Measurements from ENCODE around the gene GLT6D1.
"Not testable (repeated sequence)": the region's sequence is repeated elsewhere in the genome, so short reads cannot be mapped to it uniquely, and the experiment has no call there.

GLT6D1 gene

GRCh38 chr9:135665795-135666189, 26.5 kb upstream of the GLT6D1 start:
- H3K4me3 ChIP-seq (ENCODE audit: low read depth, low read length) = no peak overlapping the region

- no peak overlapping the region for H3K4me3 ChIP-seq (ENCODE audit: low read depth, low read length)
Measured at GRCh38 chr9:135664801-135665794, 25.8 kb upstream of the GLT6D1 start.

DNA sequence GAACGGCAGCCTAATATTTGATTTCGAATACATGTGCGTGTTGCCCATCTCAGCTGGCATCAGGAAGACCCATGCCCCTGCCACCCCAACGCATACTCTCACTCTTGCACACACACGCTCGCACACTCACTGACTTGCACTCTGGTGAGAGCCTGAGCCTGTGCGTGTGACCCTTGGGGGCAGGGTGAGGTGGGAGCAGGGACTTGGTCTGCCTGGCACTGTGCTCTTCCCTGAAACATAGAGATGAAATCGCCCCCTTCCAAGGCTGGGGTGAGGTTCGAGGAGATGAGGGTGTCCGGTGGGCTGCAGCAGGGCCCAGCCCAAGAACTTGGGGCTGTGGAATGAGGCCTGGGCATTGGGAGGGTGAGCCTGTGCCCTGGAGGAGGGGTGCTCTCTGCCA, 24.9 kb upstream of the GLT6D1 start:
- H3K4me3 ChIP-seq (ENCODE audit: low read depth, low read length) = no peak overlapping the region

GRCh38 chr9:135663857-135664256, 24.5 kb upstream of the GLT6D1 start:
- H3K4me3 ChIP-seq (ENCODE audit: low read depth, low read length) = no peak overlapping the region

- no peak overlapping the region for H3K4me3 ChIP-seq (ENCODE audit: low read depth, low read length)
Measured at GRCh38 chr9:135663451-135663770, 24.1 kb upstream of the GLT6D1 start.

DNA sequence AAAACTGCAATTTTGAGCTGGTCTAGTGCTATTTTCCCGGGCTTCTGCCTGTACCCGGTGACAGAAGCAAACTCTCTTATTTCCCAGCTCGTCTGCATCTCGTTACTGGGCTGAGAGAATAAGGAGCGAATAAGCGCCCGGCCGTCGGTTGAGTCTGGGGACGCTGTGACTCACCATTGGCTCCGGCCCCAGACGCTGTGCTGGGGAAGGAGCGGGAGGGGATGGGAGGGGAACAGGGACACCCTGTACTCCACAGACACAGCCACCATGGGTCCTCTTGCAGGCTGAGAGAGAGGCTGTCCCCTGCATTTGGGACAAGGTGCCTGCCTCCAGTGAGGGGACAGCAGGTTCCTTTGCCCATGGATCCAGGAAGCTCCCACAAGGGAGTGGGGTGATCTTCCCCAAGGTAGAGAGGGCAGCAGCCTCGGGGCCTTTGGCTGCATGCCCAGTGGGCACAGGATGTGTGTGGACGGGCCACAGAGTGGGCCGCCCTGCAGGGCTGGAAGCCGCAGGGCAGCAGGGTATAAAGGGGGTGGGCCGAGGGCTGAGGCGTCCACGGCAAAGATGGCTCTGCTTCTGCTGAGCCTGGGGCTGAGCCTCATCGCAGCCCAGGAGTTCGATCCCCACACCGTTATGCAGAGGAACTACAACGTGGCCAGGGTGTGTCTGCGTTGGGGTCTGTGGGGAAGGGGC, 23.6 kb upstream of the GLT6D1 start, which contains the start of gene LCN9:
Gene LCN9, plus strand, starts transcription at position 552 of the 693 bp plus-strand sequence. Its CDS starts 13 bp downstream, at position 565.
- no peak within 1 kb of the TSS for H3K4me3 ChIP-seq (ENCODE audit: low read depth, low read length)

DNA sequence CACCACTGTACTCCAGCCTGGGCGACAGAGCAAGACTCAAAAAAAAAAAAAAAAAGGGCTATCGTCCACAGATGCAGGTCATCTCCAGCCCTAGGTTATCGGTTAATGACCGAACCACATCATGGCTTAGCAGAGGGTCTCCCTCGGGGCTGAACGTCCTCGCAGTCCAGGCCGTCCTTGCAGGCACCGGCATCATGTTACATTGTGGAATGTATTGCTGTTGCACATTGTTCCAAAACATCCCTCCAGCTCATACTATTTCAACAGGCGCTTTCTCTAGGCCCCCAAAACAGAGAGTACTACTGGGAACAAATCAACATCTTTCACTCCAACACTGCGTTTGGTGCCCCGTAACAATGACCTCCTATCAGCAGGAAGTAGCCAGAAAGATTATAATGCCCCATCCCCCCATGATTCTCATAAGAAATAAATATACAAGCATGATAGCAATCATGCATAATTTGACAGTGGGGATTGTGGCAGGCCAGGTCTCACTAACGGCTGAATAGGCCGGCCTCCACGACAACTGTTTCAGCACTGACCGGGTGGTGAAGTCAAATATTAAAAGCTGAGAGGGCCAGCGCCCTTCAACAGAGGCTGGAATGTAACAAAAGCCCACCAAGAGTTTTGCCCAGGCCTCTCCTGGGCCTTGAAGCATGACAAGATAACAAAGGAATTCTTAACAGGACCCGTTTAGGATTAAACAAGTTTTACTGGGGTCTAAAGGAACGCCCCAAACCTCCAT, 22.6 kb upstream of the GLT6D1 start:
- H3K4me3 ChIP-seq (ENCODE audit: low read depth, low read length) = no peak overlapping the region

DNA sequence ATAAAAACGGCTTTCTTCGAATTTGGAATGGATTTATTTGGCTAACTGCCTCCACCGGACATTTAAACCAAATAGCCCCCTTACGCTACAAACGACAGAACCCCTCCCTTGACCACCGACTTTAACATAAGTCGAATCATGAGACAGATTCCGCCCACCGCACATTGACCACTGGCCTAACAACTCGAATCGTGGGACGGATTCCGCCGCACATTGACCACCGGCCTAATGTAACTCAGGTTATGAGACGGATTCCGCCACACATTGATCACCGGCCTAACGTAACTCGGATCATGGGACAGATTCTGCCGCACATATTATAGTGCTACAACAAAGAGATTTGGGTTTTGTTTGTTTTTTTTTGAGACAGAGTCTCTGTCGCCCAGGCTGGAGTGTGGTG, 21.1 kb upstream of the GLT6D1 start:
- H3K4me3 ChIP-seq (ENCODE audit: low read depth, low read length) = no peak overlapping the region

DNA sequence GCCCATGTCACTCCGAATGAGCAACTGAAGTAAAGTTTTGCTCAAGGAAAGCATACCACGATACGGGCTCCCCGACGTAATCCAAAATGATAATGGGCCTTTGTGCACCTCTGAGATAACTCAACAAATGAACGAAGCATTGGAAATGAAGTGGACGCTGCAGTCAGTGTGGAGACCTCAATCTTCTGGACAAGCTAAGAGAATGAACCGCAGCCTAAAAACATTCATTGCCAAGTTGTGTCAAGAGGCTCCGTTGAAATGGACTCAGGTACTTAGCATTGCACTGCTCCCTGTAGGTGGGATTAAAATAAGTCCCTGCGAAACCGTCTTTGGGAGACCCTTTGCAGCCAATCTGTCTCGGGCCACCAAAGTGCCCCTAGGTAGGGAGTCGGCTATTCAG, 19.9 kb upstream of the GLT6D1 start:
- H3K4me3 ChIP-seq (ENCODE audit: low read depth, low read length) = no peak overlapping the region

- H3K4me3 ChIP-seq (ENCODE audit: low read depth, low read length) = no peak overlapping the region
Measured at GRCh38 chr9:135657416-135657815, 18.1 kb upstream of the GLT6D1 start.

DNA sequence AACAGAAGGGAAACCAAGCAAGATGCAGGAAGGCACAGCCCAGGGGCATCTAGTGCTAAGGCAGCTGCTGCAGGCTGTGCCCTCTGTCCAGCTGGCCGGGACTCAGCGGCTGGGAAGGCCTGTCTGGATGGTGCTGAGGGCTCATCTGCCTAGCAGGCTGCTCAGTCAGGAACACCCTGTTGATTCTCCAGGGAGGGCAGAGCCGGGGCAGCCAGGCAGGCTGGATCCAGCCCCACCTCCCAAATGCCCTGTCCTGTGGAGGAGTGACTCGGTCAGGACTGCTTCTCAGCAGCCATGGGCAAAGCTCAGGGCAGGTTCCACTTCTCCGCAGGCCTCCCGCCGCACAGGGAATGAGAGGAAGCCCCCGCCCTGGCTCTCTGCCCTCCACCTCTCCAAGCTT, 16.0 kb upstream of the GLT6D1 start:
- H3K4me3 ChIP-seq (ENCODE audit: low read depth, low read length) = no peak overlapping the region

- no peak overlapping the region for H3K4me3 ChIP-seq (ENCODE audit: low read depth, low read length)
Measured at GRCh38 chr9:135650408-135650807, 11.1 kb upstream of the GLT6D1 start.

DNA sequence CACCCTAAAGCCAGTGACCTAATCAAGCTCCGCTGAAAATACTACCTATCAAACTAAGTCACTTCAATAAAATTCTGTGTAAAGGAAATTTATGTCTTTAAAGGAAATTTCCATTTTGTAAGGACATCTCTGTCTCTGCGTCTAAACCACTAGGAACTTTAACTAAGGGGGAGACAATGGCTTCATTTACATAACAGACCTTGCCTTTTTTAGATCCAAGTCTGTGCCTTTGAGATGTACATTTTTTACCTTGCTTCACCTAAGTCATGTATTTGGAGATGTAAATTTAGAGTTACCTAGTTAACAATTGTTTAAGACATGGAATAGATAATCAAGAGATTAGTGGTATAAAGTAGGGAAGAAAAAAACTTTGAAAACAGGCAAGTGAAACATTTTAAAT, 10.2 kb upstream of the GLT6D1 start:
- H3K4me3 ChIP-seq (ENCODE audit: low read depth, low read length) = no peak overlapping the region

DNA sequence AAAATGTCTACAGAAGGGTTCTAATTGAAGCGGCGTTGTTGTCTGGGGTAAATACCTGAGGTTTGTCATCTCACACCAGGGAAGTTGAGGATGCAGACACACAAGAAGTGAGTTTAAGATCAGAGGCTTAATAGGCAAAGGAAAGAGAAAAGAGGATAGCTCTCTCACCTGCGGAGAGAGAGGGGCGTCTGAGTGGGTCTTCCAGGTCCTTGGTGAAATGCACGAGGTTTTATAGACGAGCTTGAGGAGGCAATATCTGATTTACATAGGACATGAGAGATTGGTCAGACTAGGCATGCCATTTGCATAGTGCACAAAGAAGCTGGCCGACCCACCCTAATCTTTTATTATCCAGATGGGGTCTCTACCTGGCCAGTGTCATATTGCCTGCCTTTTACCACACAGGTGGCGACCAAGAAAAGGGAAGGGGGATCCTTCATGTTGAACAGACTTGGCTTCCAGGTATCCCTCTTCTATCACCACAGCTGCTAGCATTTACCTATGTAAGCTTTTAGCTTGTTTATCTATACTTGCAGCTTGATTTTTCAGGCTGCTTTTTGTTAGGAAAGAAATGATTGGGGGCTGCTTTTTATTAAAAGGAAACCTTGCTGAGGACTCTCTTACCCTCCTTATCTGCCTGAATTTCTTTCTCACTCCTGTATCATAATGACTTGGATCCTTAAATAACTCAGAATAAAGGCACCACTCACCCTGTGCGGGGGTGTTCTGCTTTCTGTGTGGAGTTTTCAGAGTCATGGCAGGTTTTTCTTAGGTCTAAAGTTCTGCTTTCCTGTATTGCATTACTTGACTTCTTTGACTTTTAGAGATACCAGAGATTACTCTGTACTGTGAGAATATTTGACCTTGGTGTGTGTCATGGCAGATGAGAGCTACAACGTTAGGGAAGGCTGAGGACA, 9.4 kb upstream of the GLT6D1 start:
- H3K4me3 ChIP-seq (ENCODE audit: low read depth, low read length) = no peak overlapping the region

- no peak overlapping the region for H3K4me3 ChIP-seq (ENCODE audit: low read depth, low read length)
Measured at GRCh38 chr9:135647884-135648283, 8.5 kb upstream of the GLT6D1 start.

- no peak overlapping the region for H3K4me3 ChIP-seq (ENCODE audit: low read depth, low read length)
Measured at GRCh38 chr9:135644631-135645218, 5.4 kb upstream of the GLT6D1 start.

GRCh38 chr9:135641745-135642144, 2.4 kb upstream of the GLT6D1 start:
- H3K4me3 ChIP-seq (ENCODE audit: low read depth, low read length) = no peak overlapping the region

- no peak overlapping the region for H3K4me3 ChIP-seq (ENCODE audit: low read depth, low read length)
Measured at GRCh38 chr9:135641047-135641446, 1.7 kb upstream of the GLT6D1 start.

DNA sequence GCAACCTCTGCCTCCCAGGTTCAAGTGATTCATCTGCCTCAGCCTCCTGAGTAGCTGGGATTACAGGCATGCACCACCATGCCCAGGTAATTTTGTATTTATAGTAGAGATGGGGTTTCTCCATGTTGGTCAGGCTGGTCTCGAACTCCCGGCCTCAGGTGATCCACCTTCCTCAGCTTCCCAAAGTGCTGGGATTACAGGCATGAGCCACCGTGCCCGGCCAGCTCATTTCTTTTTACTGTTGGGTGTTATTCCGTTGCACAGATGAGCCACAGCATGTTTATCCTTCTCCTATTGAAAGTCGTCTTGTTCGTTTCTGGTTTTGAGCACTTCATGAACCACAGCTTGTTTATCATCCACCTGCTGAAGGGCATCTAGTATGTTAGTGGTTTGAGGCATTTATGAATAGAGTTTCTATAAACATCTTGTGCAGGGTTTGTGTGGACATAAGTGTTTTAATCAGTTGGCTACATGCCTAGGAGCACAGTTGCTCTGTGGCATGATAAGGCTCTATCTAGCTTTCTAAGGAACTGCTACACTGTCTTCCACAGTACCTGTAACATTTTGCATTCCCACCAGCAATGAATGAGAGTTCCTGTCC, 2.3 kb downstream of the GLT6D1 start:
- H3K4me3 ChIP-seq (ENCODE audit: low read depth, low read length) = not testable (repeated sequence)

GRCh38 chr9:135632841-135633240, 6.5 kb downstream of the GLT6D1 start:
- no peak overlapping the region for H3K4me3 ChIP-seq (ENCODE audit: low read depth, low read length)

Data from iPS-11a (cell line).